HS-5 (cell line): ENCODE measurements around the gene SERPINA12.
"Not testable (repeated sequence)": the region's sequence is repeated elsewhere in the genome, so short reads cannot be mapped to it uniquely, and the experiment has no call there.

Experiments used
- DNase-seq: peaks from one replicate; pipeline ENCODE4 v3.0.0-alpha.2; 2012; ENCODE audit warnings: low read depth

The SERPINA12 gene

GRCh38 chr14:94491511-94491910, 17.8 kb downstream of the SERPINA12 start:
- DNase-seq: no peak

GRCh38 chr14:94489336-94489735, 19.9 kb downstream of the SERPINA12 start:
- DNase-seq: no peak

GRCh38 chr14:94486883-94487282, 22.4 kb downstream of the SERPINA12 start:
- no peak for DNase-seq

- DNase-seq: no peak
Measured at GRCh38 chr14:94485944-94486841, 23.1 kb downstream of the SERPINA12 start.

- DNase-seq: no peak
Measured at GRCh38 chr14:94484481-94484880, 24.8 kb downstream of the SERPINA12 start.

GRCh38 chr14:94483729-94484275, 25.5 kb downstream of the SERPINA12 start:
- DNase-seq: peak; percentile 56

GRCh38 chr14:94483071-94483451, 26.2 kb downstream of the SERPINA12 start:
- DNase-seq: no peak

- DNase-seq: not testable (repeated sequence)
Measured at GRCh38 chr14:94482132-94483070, 26.9 kb downstream of the SERPINA12 start.

- DNase-seq: no peak
Measured at GRCh38 chr14:94481468-94482131, 27.7 kb downstream of the SERPINA12 start.

- no peak for DNase-seq
Measured at GRCh38 chr14:94480809-94481208, 28.5 kb downstream of the SERPINA12 start.

- DNase-seq: no peak
Measured at GRCh38 chr14:94478420-94478819, 30.8 kb downstream of the SERPINA12 start.

- no peak for DNase-seq
Measured at GRCh38 chr14:94476023-94476422, 33.2 kb downstream of the SERPINA12 start, which contains the start of gene SERPINA9. TSS of gene SERPINA9 (minus strand) at chr14:94476197. CDS start at chr14:94469840, 6,357 bp downstream.

GRCh38 chr14:94474581-94475031, 34.7 kb downstream of the SERPINA12 start:
- peak; percentile 56 for DNase-seq

GRCh38 chr14:94473666-94474410, 35.4 kb downstream of the SERPINA12 start:
- no peak for DNase-seq

GRCh38 chr14:94472842-94473241, 36.4 kb downstream of the SERPINA12 start:
- DNase-seq: no peak

- DNase-seq: no peak
Measured at GRCh38 chr14:94471045-94471444, 38.2 kb downstream of the SERPINA12 start.

GRCh38 chr14:94470311-94470710, 39.0 kb downstream of the SERPINA12 start:
- no peak for DNase-seq

- DNase-seq: no peak
Measured at GRCh38 chr14:94469261-94469660, 40.0 kb downstream of the SERPINA12 start.

GRCh38 chr14:94467728-94468520, 41.3 kb downstream of the SERPINA12 start:
- DNase-seq: no peak
